ENCODE data around the gene KLHL26. TPM values are rescaled to one million over a fixed set of nuclear protein-coding genes. Genes with fewer than 3 reads are reported as not detected.

Gene KLHL26
- total and polyA plus RNA-seq, 2 of the 4 experiments (the other 2 are of a cell fraction) = 2.2 to 4.7 TPM

DNA sequence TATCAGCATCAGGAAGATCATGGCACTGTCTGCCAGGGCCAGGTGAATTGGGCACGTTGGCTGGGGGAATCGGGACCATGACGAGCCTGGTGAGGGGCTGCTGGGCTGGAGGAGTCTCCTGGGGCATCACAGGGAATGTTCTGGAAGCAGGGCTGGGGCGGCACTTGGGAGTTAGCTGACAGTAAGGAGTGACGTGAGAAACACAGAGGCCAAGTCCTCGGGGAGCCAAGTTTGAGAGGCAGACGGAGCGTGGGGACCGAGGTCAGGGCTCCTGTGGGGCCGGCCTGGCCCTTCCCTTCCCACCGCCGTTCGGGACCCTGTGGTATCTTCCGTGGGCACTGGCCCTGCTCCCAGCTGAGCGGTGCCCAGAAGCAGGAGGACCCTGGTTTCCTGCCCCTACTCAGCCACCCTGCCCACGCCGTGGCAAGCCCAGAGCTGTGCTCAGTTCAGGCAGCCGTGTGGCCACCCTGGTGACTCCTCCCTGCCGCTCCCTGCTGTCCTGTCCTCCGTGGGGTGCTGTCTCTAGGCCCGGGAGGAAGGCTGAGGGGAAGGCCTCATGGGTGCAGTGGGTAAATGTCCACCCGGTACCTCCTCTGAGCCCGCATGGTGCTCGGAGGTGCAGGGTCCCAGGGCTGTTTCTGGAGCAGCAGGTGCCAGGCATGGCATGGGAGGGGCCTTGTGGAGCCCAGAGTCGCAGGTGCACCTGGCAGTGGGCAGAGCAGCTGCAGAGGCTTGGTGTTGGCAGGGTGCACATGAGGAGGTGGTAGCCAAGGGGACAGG, 71.8 kb downstream of the KLHL26 start:
- H4K8ac ChIP-seq (ENCODE audit: low read depth in 2 of 2, low read length in 2 of 2) = no peak overlapping the region
- ChIA-PET CTCF (no interaction called here), POLR2A (ENCODE audit: unreplicated experiment) (no interaction called here)
- H3K9me1 ChIP-seq (ENCODE audit: insufficient read depth, low read length) = peaks cover 7% of the 10 kb centered on the region; the same call in 1 of the 2 replicates
- no peak for DNase-seq
- H4K5ac ChIP-seq (ENCODE audit: low read depth, low read length) = no peak overlapping the region
- no peak overlapping the region for H2BK20ac ChIP-seq (ENCODE audit: low read depth, low read length)
- no peaks in the 10 kb centered on the region for H3K9me3 ChIP-seq (ENCODE audit: control insufficient read depth, insufficient read depth, low read length)
- no peak overlapping the region for H2BK120ac ChIP-seq (ENCODE audit: low read depth, low read length)
- in situ Hi-C loops (cut with MboI; ENCODE audit: low sequenced_read_pairs) (no loop called here), intact Hi-C loops (cut with micrococcal nuclease) (no loop called here), dilution Hi-C loops (cut with HindIII; ENCODE audit: low sequenced_read_pairs, unreplicated experiment) (no loop called here)
- no peak for ATAC-seq (ENCODE audit: low read depth)
- no peak overlapping the region for H2AK9ac ChIP-seq (replicated peaks; ENCODE audit: low read depth, low read length, poor library complexity)
- no peak overlapping the region for H3K4me2 ChIP-seq (ENCODE audit: low read depth, low read length)
- H4K91ac ChIP-seq (ENCODE audit: insufficient read depth, low read depth, low read length) = no peak overlapping the region
- H3K4ac ChIP-seq (ENCODE audit: low read depth, low read length) = no peak overlapping the region
- H4K20me1 ChIP-seq (ENCODE audit: insufficient read depth, low read length) = peaks cover 40% of the 10 kb centered on the region
- H3K36me3 ChIP-seq (ENCODE audit: control insufficient read depth, insufficient read depth, low read length) = no peaks in the 10 kb centered on the region; the same call in 1 of the 2 replicates
- no peak overlapping the region for H3K23ac ChIP-seq (ENCODE audit: low read depth, low read length)
- H3K27ac ChIP-seq (ENCODE audit: insufficient read depth, low read length) = no peak overlapping the region
- no peak overlapping the region for H2AK5ac ChIP-seq (ENCODE audit: low read depth, low read length)
- no peak overlapping the region for H2BK15ac ChIP-seq (ENCODE audit: low read depth, low read length)
- TF ChIP-seq MAZ (IDR thresholded peaks at IDR 0.05; ENCODE audit: borderline replicate concordance, low read depth, low read length) = no peak
- TF ChIP-seq MXI1 (IDR thresholded peaks at IDR 0.05; ENCODE audit: borderline replicate concordance, low read depth, low read length) = no peak
- no peak for TF ChIP-seq CEBPB (IDR thresholded peaks at IDR 0.05; ENCODE audit: low read depth, low read length)
- TF ChIP-seq, protein P1, sequence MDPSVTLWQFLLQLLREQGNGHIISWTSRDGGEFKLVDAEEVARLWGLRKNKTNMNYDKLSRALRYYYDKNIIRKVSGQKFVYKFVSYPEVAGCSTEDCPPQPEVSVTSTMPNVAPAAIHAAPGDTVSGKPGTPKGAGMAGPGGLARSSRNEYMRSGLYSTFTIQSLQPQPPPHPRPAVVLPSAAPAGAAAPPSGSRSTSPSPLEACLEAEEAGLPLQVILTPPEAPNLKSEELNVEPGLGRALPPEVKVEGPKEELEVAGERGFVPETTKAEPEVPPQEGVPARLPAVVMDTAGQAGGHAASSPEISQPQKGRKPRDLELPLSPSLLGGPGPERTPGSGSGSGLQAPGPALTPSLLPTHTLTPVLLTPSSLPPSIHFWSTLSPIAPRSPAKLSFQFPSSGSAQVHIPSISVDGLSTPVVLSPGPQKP (IDR thresholded peaks at IDR 0.05; ENCODE audit: borderline replicate concordance, low read depth, low read length) = no peak
- TF ChIP-seq POLR2A (IDR thresholded peaks at IDR 0.05; ENCODE audit: low read depth, low read length) = no peak
- TF ChIP-seq FOS (IDR thresholded peaks at IDR 0.05; ENCODE audit: low read depth, low read length) = no peak
- no peak for TF ChIP-seq MAFK (IDR thresholded peaks at IDR 0.05; ENCODE audit: low read depth, low read length)
- TF ChIP-seq RCOR1 (IDR thresholded peaks at IDR 0.05; ENCODE audit: insufficient replicate concordance, low read length) = no peak
- H3K27me3 ChIP-seq (ENCODE audit: control insufficient read depth, insufficient read depth, low read length) = no peaks in the 10 kb centered on the region
- no peak overlapping the region for H3K9ac ChIP-seq (ENCODE audit: low read depth, low read length)
- no TSS peak for BruUV-seq (replicated peaks)
- no peak overlapping the region for H3K18ac ChIP-seq (ENCODE audit: low read depth, low read length)
- H3K79me1 ChIP-seq (ENCODE audit: low read depth in 1 of 2, low read length in 2 of 2) = peaks cover 21 to 24% of the 10 kb centered on the region in 2 experiments
- H3K4me3 ChIP-seq (ENCODE audit: insufficient read depth, low read depth, low read length) = no peak overlapping the region
- H2AFZ ChIP-seq (replicated peaks; ENCODE audit: low read length, poor library complexity) = no peak overlapping the region
- no peak overlapping the region for H3K56ac ChIP-seq (ENCODE audit: extremely low read depth, insufficient read depth, low read length)
- WGBS, 2 experiments (ENCODE audit: extremely low coverage in 2 of 2, insufficient read length in 1 of 2) = 83% methylated on average over 10 of the region's 25 CpGs; no CpG with 5 or more reads in 1 of the 2 experiments
- no peak overlapping the region for H2BK5ac ChIP-seq (ENCODE audit: low read depth, low read length, poor library complexity, severe bottlenecking)
- H3K4me1 ChIP-seq (ENCODE audit: control insufficient read depth, insufficient read depth, low read length) = peaks cover 11% of the 10 kb centered on the region; the same call in 1 of the 2 replicates
- no peak overlapping the region for H3K14ac ChIP-seq (replicated peaks; ENCODE audit: low read depth, low read length)

Data from IMR-90 (cell line).